Fibroblast of mammary gland (primary cell): ENCODE data around the gene FRG2B.
"Not testable (repeated sequence)": the region's sequence is repeated elsewhere in the genome, so short reads cannot be mapped to it uniquely, and the experiment has no call there.

ENCODE experiments used
- DNase-seq: peaks from one replicate; pipeline ENCODE4 v3.0.0-alpha.2; 2010; ENCODE audit warnings: low read depth
- H3K4me3 ChIP-seq: 2 replicates; pipeline ENCODE4 v1.5.1; 2011; ENCODE audit warnings: low read depth, mild to moderate bottlenecking, low read length, moderate library complexity; ENCODE audit not compliant: control insufficient read depth
- TF ChIP-seq, protein P1 (sequence below): conservative IDR thresholded peaks from 2 replicates; pipeline ENCODE4 v1.5.1; 2011; ENCODE audit warnings: low read depth, low read length, inconsistent platforms; ENCODE audit not compliant: control insufficient read depth, insufficient read depth

Gene FRG2B

DNA sequence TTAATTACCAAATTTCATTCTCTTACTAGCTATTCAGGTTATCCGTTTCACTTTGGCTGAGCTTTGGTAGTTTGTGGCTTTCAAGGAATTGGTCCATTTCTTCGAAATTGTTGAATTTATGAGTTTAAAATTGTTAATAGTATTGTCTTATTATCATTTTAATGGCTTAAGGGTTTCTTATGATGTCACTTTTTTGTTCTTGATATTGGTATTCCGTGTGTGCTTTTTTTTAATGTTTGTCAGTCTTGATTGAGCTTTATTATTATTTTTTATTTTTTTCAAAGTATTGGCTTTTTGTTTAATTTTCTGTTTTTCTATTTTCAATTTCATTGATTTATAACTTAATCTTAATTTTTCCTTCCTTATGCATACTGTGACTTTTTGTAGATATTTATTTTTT is 25.9 kb downstream of the FRG2B start:
- H3K4me3 ChIP-seq, result no peak overlapping the region
- no peak for DNase-seq
- TF ChIP-seq, protein P1, sequence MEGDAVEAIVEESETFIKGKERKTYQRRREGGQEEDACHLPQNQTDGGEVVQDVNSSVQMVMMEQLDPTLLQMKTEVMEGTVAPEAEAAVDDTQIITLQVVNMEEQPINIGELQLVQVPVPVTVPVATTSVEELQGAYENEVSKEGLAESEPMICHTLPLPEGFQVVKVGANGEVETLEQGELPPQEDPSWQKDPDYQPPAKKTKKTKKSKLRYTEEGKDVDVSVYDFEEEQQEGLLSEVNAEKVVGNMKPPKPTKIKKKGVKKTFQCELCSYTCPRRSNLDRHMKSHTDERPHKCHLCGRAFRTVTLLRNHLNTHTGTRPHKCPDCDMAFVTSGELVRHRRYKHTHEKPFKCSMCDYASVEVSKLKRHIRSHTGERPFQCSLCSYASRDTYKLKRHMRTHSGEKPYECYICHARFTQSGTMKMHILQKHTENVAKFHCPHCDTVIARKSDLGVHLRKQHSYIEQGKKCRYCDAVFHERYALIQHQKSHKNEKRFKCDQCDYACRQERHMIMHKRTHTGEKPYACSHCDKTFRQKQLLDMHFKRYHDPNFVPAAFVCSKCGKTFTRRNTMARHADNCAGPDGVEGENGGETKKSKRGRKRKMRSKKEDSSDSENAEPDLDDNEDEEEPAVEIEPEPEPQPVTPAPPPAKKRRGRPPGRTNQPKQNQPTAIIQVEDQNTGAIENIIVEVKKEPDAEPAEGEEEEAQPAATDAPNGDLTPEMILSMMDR, result no peak

GRCh38 chr10:133599869-133600268 is 26.7 kb downstream of the FRG2B start:
- DNase-seq, H3K4me3 ChIP-seq: not testable (repeated sequence)

DNA sequence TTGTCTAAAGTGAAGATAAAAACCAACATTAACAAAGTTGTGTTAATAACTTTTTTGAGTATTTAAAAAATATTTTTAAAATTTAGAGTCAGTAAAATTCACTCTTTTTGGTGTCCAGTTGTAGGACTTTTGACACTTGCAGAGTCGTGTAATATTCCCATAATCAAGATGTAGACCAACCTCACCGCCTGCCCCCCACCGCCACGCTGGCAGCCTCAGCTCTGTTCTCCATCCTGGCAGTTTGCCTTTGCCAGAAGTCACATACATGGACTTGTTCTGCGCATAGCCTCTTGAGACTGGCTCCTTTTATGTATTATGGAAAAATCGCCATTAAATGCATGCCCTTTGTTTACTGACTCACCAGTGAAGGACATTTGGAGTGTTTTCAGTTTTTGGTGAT is 33.9 kb downstream of the FRG2B start:
- TF ChIP-seq, protein P1, result no peak
- no peak for DNase-seq
- no peak overlapping the region for H3K4me3 ChIP-seq

DNA sequence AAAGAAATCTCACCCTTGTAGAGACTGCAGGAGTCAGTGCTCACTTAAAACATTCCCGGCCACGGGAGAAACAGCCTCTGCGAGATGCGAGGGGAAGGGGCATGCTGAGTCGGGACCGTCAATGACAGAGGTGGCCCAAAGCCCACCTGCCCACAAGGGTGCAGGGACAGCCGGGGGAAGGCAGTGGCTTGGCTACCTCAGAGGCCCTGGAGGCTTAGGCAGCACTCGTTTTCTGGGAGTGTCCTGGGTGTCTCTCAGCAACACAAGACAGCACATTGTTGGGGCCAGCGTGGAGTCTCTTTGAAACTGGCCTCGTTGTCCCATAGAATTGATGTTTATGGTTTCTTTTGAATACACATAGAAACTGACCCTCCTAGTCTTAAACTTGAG is 35.6 kb downstream of the FRG2B start:
- no peak for DNase-seq
- H3K4me3 ChIP-seq, result no peak overlapping the region
- TF ChIP-seq, protein P1, result no peak

GRCh38 chr10:133590226-133590969 is 36.2 kb downstream of the FRG2B start:
- H3K4me3 ChIP-seq, result no peak overlapping the region
- TF ChIP-seq, protein P1, result no peak
- DNase-seq, result no peak

- not testable (repeated sequence) for H3K4me3 ChIP-seq, DNase-seq
These were observed 49.6 kb downstream of the FRG2B start for GRCh38 chr10:133577037-133577436.
